SH-SY5Y (cell line): ENCODE measurements around the gene SSBP1.

Source experiments
- GATA2 ChIP-seq: IDR thresholded peaks from 2 replicates; pipeline ENCODE4 v1.6.1; 2011; ENCODE audit warnings: mild to moderate bottlenecking, low read depth, low read length
- GATA3 ChIP-seq: IDR thresholded peaks from 2 replicates; pipeline ENCODE4 v1.6.1; 2011; ENCODE audit warnings: low read depth, mild to moderate bottlenecking, low read length, moderate library complexity

Gene SSBP1

GRCh38 chr7:141702892-141703291, 35.3 kb upstream of the SSBP1 start:
- no peak for TF ChIP-seq GATA3
- TF ChIP-seq GATA2: no peak

- TF ChIP-seq GATA2: no peak
- TF ChIP-seq GATA3: no peak
Measured at GRCh38 chr7:141704112-141704511, 34.0 kb upstream of the SSBP1 start.

GRCh38 chr7:141704741-141705140, 33.4 kb upstream of the SSBP1 start:
- TF ChIP-seq GATA3: no peak
- TF ChIP-seq GATA2: no peak

GRCh38 chr7:141706239-141707064, 31.7 kb upstream of the SSBP1 start:
- TF ChIP-seq GATA3: no peak
- TF ChIP-seq GATA2: no peak

GRCh38 chr7:141708351-141708750, 29.8 kb upstream of the SSBP1 start, which contains the start of gene WEE2:
WEE2 (plus strand) TSS chr7:141708353; CDS start chr7:141708759, 406 bp downstream.
- TF ChIP-seq GATA3 (no peak), GATA2 (no peak)

GRCh38 chr7:141709318-141709717, 28.8 kb upstream of the SSBP1 start:
- TF ChIP-seq GATA3 (no peak), GATA2 (no peak)

GRCh38 chr7:141709749-141710148, 28.4 kb upstream of the SSBP1 start:
- no peak for TF ChIP-seq GATA3
- TF ChIP-seq GATA2: no peak

- TF ChIP-seq GATA3: no peak
- no peak for TF ChIP-seq GATA2
Measured at GRCh38 chr7:141710301-141710700, 27.9 kb upstream of the SSBP1 start.

GRCh38 chr7:141712603-141713255, 25.4 kb upstream of the SSBP1 start:
- TF ChIP-seq GATA2 (no peak), GATA3 (no peak)

- TF ChIP-seq GATA3 (no peak), GATA2 (no peak)
Measured at GRCh38 chr7:141713890-141714289, 24.3 kb upstream of the SSBP1 start.

GRCh38 chr7:141714571-141714970, 23.6 kb upstream of the SSBP1 start:
- TF ChIP-seq GATA2 (no peak), GATA3 (no peak)

GRCh38 chr7:141715018-141715417, 23.1 kb upstream of the SSBP1 start:
- TF ChIP-seq GATA2: no peak
- no peak for TF ChIP-seq GATA3

- TF ChIP-seq GATA3 (no peak), GATA2 (no peak)
Measured at GRCh38 chr7:141715794-141716689, 22.1 kb upstream of the SSBP1 start.

GRCh38 chr7:141717450-141717849, 20.7 kb upstream of the SSBP1 start:
- no peak for TF ChIP-seq GATA3
- no peak for TF ChIP-seq GATA2
